ENCODE results near the gene WBP2NL. TPM values are rescaled to one million over a fixed set of nuclear protein-coding genes. Genes with fewer than 3 reads are reported as not detected.

The WBP2NL gene
- polyA plus RNA-seq, 2 of the 4 experiments (the other 2 are of a cell fraction) = 0.10 to 0.14 TPM

DNA sequence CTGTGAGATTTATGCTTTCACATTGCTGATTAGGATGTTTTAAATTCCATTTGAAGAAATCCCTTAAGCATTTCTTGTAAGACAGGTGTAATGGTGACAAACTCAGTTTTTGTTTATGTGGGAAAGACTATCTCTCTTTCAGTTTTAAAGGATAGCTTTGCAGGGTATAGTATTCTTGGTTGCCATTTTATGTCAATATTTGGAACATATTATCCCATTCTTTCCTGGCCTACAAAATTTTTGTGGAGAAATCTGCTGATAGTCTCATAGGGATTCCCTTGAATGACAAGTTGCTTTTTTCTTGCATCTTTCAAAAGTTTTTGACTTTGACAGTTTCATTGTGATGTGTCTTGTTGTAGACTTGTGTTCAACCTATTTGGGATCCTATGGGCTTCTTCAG, 43.2 kb downstream of the WBP2NL start (continued):
- TF ChIP-seq, protein P1, sequence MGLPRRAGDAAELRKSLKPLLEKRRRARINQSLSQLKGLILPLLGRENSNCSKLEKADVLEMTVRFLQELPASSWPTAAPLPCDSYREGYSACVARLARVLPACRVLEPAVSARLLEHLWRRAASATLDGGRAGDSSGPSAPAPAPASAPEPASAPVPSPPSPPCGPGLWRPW (IDR thresholded peaks at IDR 0.05) = no peak
- TF ChIP-seq, protein P2, sequence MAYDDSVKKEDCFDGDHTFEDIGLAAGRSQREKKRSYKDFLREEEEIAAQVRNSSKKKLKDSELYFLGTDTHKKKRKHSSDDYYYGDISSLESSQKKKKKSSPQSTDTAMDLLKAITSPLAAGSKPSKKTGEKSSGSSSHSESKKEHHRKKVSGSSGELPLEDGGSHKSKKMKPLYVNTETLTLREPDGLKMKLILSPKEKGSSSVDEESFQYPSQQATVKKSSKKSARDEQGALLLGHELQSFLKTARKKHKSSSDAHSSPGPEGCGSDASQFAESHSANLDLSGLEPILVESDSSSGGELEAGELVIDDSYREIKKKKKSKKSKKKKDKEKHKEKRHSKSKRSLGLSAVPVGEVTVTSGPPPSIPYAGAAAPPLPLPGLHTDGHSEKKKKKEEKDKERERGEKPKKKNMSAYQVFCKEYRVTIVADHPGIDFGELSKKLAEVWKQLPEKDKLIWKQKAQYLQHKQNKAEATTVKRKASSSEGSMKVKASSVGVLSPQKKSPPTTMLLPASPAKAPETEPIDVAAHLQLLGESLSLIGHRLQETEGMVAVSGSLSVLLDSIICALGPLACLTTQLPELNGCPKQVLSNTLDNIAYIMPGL (CRISPR knock-in tag; IDR thresholded peaks at IDR 0.05; ENCODE audit: borderline replicate concordance) = no peak
- no peak for TF ChIP-seq KDM5A (IDR thresholded peaks at IDR 0.05)
- TF ChIP-seq, protein P3, sequence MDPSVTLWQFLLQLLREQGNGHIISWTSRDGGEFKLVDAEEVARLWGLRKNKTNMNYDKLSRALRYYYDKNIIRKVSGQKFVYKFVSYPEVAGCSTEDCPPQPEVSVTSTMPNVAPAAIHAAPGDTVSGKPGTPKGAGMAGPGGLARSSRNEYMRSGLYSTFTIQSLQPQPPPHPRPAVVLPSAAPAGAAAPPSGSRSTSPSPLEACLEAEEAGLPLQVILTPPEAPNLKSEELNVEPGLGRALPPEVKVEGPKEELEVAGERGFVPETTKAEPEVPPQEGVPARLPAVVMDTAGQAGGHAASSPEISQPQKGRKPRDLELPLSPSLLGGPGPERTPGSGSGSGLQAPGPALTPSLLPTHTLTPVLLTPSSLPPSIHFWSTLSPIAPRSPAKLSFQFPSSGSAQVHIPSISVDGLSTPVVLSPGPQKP (IDR thresholded peaks at IDR 0.05; ENCODE audit: low read depth, low read length) = no peak
- TF ChIP-seq CHD2 (IDR thresholded peaks at IDR 0.05; ENCODE audit: low read length, partially characterized antibody) = no peak
- no peak for TF ChIP-seq RCOR1 (IDR thresholded peaks at IDR 0.05; ENCODE audit: low read depth, low read length)
- no peak for TF ChIP-seq SMC3 (IDR thresholded peaks at IDR 0.05)
- TF ChIP-seq ZNF302 (CRISPR knock-in tag; IDR thresholded peaks at IDR 0.05) = no peak

DNA sequence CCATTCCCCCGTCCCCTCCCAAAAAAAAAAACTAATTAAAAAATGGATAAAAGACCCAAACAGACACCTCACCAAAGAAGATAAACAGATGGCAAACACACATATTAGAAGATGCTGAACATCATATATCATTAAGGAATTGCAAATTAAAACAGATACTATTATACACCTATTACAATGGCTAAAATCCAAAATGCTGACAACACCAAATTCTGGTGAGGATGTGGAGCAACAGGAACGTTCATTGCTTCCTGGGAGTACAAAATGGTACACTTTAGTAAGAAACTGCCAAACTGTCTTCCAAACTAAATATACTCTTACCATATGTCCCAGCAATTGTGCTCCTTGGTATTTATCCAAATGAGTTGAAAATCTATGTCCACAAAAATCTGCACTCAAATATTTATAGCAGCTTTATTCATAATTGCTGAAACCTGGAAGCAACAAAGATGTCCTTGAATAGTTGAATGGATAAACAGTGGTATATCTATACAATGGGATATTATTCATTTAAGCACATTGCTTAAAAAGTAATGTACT, 52.1 kb downstream of the WBP2NL start:
- Histone ChIP-seq H3K27ac (no peak overlapping the region), H3K4me1 (no peaks in the 10 kb centered on the region), H3K9me3 (no peaks in the 10 kb centered on the region), H3K4me3 (no peak overlapping the region), H3K4me2 (no peak overlapping the region)
- DNase-seq (ENCODE audit: low read depth in 1 of 2, low spot score in 1 of 2) (no peak), ATAC-seq (no peak), FAIRE-seq (no peak)
- ChIA-PET CTCF (no interaction called here), POLR2A (no interaction called here)
- TF ChIP-seq, protein P4, sequence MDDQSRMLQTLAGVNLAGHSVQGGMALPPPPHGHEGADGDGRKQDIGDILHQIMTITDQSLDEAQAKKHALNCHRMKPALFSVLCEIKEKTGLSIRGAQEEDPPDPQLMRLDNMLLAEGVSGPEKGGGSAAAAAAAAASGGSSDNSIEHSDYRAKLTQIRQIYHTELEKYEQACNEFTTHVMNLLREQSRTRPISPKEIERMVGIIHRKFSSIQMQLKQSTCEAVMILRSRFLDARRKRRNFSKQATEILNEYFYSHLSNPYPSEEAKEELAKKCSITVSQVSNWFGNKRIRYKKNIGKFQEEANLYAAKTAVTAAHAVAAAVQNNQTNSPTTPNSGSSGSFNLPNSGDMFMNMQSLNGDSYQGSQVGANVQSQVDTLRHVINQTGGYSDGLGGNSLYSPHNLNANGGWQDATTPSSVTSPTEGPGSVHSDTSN (IDR thresholded peaks at IDR 0.05) = no peak
- no peak for TF ChIP-seq EP300 (IDR thresholded peaks at IDR 0.05)
- no peak for TF ChIP-seq GATA3 (IDR thresholded peaks at IDR 0.05; ENCODE audit: borderline replicate concordance)
- peak; percentile 42 for TF ChIP-seq MAFK (IDR thresholded peaks at IDR 0.05; ENCODE audit: partially characterized antibody)
- WGBS (ENCODE audit: missing lambda C conversion rate) = 69% methylated on average over 2 of the region's 2 CpGs

DNA sequence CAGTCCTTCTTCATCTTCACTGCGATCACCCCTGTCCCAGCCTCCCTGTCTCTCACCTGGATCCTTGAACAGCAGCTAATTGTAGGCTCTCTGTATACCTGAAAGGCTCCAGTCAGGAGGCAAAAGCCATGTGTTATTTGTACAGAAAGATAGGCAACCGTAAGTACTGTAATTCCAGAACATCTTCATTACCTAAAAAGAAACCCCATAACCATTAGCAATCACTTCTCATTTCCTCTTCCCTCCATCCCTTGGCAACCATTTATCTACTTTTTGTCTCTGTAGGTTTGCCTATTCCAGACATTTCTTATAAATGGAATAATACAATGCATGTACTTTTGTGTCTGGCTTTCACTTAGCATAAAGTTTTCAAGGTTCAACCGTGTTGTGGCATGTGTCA, 54.2 kb downstream of the WBP2NL start:
- no peak for DNase-seq (ENCODE audit: low read depth in 1 of 2, low spot score in 1 of 2)
- no peak for ATAC-seq
- no peak for FAIRE-seq
- WGBS (ENCODE audit: missing lambda C conversion rate) = 82% methylated on average over 3 of the region's 3 CpGs
- Histone ChIP-seq H3K9me3 (peaks cover 13% of the 10 kb centered on the region; the same call in 1 of the 3 replicates), H3K4me2 (no peak overlapping the region), H3K27ac (no peak overlapping the region), H3K4me1 (no peaks in the 10 kb centered on the region), H3K4me3 (no peak overlapping the region)
- TF ChIP-seq NFE2L2 (conservative IDR thresholded peaks at IDR 0.05; ENCODE audit: low read length) (no peak), SMC3 (IDR thresholded peaks at IDR 0.05) (no peak), CBX8 (IDR thresholded peaks at IDR 0.05) (no peak), RARB (CRISPR knock-in tag; IDR thresholded peaks at IDR 0.05) (no peak), TFCP2L1 (CRISPR knock-in tag; IDR thresholded peaks at IDR 0.05) (no peak), JUNB (IDR thresholded peaks at IDR 0.05) (no peak), HOXB5 (CRISPR knock-in tag; IDR thresholded peaks at IDR 0.05) (no peak), EP300 (IDR thresholded peaks at IDR 0.05) (no peak), HOXB13 (CRISPR knock-in tag; IDR thresholded peaks at IDR 0.05; ENCODE audit: low read depth) (no peak), JUN (IDR thresholded peaks at IDR 0.05) (no peak)
- TF ChIP-seq, protein P5, sequence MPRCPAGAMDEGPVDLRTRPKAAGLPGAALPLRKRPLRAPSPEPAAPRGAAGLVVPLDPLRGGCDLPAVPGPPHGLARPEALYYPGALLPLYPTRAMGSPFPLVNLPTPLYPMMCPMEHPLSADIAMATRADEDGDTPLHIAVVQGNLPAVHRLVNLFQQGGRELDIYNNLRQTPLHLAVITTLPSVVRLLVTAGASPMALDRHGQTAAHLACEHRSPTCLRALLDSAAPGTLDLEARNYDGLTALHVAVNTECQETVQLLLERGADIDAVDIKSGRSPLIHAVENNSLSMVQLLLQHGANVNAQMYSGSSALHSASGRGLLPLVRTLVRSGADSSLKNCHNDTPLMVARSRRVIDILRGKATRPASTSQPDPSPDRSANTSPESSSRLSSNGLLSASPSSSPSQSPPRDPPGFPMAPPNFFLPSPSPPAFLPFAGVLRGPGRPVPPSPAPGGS (IDR thresholded peaks at IDR 0.05) = no peak
- TF ChIP-seq, protein P6, sequence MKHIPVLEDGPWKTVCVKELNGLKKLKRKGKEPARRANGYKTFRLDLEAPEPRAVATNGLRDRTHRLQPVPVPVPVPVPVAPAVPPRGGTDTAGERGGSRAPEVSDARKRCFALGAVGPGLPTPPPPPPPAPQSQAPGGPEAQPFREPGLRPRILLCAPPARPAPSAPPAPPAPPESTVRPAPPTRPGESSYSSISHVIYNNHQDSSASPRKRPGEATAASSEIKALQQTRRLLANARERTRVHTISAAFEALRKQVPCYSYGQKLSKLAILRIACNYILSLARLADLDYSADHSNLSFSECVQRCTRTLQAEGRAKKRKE (CRISPR knock-in tag; IDR thresholded peaks at IDR 0.05; ENCODE audit: low read depth) = no peak
- TF ChIP-seq, protein P7, sequence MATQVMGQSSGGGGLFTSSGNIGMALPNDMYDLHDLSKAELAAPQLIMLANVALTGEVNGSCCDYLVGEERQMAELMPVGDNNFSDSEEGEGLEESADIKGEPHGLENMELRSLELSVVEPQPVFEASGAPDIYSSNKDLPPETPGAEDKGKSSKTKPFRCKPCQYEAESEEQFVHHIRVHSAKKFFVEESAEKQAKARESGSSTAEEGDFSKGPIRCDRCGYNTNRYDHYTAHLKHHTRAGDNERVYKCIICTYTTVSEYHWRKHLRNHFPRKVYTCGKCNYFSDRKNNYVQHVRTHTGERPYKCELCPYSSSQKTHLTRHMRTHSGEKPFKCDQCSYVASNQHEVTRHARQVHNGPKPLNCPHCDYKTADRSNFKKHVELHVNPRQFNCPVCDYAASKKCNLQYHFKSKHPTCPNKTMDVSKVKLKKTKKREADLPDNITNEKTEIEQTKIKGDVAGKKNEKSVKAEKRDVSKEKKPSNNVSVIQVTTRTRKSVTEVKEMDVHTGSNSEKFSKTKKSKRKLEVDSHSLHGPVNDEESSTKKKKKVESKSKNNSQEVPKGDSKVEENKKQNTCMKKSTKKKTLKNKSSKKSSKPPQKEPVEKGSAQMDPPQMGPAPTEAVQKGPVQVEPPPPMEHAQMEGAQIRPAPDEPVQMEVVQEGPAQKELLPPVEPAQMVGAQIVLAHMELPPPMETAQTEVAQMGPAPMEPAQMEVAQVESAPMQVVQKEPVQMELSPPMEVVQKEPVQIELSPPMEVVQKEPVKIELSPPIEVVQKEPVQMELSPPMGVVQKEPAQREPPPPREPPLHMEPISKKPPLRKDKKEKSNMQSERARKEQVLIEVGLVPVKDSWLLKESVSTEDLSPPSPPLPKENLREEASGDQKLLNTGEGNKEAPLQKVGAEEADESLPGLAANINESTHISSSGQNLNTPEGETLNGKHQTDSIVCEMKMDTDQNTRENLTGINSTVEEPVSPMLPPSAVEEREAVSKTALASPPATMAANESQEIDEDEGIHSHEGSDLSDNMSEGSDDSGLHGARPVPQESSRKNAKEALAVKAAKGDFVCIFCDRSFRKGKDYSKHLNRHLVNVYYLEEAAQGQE (IDR thresholded peaks at IDR 0.05) = no peak
- TF ChIP-seq, protein P4 (IDR thresholded peaks at IDR 0.05) = no peak
- ChIA-PET CTCF (no interaction called here), POLR2A (no interaction called here)

All from A549 (cell line).